ENCODE results near the gene TGFBR2.

GRCh38 chr3:30730967-30731366, 124.6 kb downstream of the TGFBR2 start:
- TF ChIP-seq, protein P1, sequence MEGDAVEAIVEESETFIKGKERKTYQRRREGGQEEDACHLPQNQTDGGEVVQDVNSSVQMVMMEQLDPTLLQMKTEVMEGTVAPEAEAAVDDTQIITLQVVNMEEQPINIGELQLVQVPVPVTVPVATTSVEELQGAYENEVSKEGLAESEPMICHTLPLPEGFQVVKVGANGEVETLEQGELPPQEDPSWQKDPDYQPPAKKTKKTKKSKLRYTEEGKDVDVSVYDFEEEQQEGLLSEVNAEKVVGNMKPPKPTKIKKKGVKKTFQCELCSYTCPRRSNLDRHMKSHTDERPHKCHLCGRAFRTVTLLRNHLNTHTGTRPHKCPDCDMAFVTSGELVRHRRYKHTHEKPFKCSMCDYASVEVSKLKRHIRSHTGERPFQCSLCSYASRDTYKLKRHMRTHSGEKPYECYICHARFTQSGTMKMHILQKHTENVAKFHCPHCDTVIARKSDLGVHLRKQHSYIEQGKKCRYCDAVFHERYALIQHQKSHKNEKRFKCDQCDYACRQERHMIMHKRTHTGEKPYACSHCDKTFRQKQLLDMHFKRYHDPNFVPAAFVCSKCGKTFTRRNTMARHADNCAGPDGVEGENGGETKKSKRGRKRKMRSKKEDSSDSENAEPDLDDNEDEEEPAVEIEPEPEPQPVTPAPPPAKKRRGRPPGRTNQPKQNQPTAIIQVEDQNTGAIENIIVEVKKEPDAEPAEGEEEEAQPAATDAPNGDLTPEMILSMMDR (IDR thresholded peaks at IDR 0.05) = no peak
- TF ChIP-seq POLR2AphosphoS5 (IDR thresholded peaks at IDR 0.05) (no peak), POLR2A (IDR thresholded peaks at IDR 0.05) (no peak), EP300 (IDR thresholded peaks at IDR 0.05) (no peak)
